Measurements from ENCODE around the gene MSRB3.

DNA sequence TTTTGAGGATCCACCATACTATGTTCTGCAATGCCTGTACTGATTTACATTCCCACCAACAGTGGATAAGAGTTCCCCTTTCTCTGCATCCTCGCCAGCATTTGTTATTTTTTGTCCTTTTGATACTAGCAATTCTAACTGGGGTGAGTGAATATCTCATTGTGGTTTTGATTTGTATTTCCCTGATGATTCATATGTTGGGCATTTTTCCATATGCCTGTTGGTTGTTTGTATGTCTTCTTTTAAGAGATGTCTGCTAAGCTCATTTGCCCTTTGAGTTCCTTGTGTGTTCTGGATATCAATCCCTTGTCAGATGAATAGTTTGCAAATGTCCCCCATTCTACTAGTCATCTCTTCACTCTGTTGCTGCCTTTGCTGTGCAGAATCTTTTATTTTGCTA is 49.0 kb upstream of the MSRB3 start:
- TF ChIP-seq POLR2A (IDR thresholded peaks at IDR 0.05; ENCODE audit: low read depth, low read length) (no peak), SP1 (IDR thresholded peaks at IDR 0.05; ENCODE audit: low read depth, low read length) (no peak), ZNF384 (IDR thresholded peaks at IDR 0.05; ENCODE audit: borderline replicate concordance, low read depth, low read length) (no peak), CREB1 (IDR thresholded peaks at IDR 0.05; ENCODE audit: low read depth) (no peak), POLR2AphosphoS5 (IDR thresholded peaks at IDR 0.05; ENCODE audit: low read length) (no peak), EED (IDR thresholded peaks at IDR 0.05; ENCODE audit: low read depth) (no peak), SIN3A (IDR thresholded peaks at IDR 0.05; ENCODE audit: low read depth, low read length) (no peak), SPI1 (IDR thresholded peaks at IDR 0.05; ENCODE audit: borderline replicate concordance, insufficient read depth, low read depth, low read length) (no peak), JUNB (IDR thresholded peaks at IDR 0.05) (no peak)
- TF ChIP-seq, protein P1, sequence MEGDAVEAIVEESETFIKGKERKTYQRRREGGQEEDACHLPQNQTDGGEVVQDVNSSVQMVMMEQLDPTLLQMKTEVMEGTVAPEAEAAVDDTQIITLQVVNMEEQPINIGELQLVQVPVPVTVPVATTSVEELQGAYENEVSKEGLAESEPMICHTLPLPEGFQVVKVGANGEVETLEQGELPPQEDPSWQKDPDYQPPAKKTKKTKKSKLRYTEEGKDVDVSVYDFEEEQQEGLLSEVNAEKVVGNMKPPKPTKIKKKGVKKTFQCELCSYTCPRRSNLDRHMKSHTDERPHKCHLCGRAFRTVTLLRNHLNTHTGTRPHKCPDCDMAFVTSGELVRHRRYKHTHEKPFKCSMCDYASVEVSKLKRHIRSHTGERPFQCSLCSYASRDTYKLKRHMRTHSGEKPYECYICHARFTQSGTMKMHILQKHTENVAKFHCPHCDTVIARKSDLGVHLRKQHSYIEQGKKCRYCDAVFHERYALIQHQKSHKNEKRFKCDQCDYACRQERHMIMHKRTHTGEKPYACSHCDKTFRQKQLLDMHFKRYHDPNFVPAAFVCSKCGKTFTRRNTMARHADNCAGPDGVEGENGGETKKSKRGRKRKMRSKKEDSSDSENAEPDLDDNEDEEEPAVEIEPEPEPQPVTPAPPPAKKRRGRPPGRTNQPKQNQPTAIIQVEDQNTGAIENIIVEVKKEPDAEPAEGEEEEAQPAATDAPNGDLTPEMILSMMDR (IDR thresholded peaks at IDR 0.05 in 2 of 3, conservative IDR thresholded peaks at IDR 0.05 in 1 of 3; ENCODE audit: control insufficient read depth in 2 of 3, extremely low read depth in 1 of 3, insufficient read depth in 1 of 3, low read depth in 3 of 3, low read length in 3 of 3), result no peak

All from GM12878 (cell line).